Progenitor cell of endocrine pancreas (in vitro differentiated cells): ENCODE results near the gene TMA7B. TPM values are rescaled to one million over a fixed set of nuclear protein-coding genes. Genes with fewer than 3 reads are reported as not detected.

ENCODE experiments used
- DNase-seq: peaks from one replicate; pipeline ENCODE4 v3.0.0; 2021; ENCODE audit warnings: low spot score; ENCODE audit not compliant: unreplicated experiment
- H3K27ac Mint-ChIP-seq: 2 replicates; pipeline ENCODE4 v1.8.0; 2021; ENCODE audit warnings: mild to moderate bottlenecking, moderate library complexity, mixed read lengths
- H3K27me3 Mint-ChIP-seq: 2 replicates; pipeline ENCODE4 v1.8.0; 2021; ENCODE audit warnings: mixed read lengths
- H3K36me3 Mint-ChIP-seq: 2 replicates; pipeline ENCODE4 v1.8.0; 2022; ENCODE audit warnings: mixed read lengths; ENCODE audit not compliant: insufficient read depth
- H3K4me1 Mint-ChIP-seq: 2 replicates; pipeline ENCODE4 v1.8.0; 2021; ENCODE audit warnings: low read depth, mixed read lengths
- H3K4me3 Mint-ChIP-seq: 2 replicates; pipeline ENCODE4 v1.8.0; 2021; ENCODE audit warnings: low read depth, mild to moderate bottlenecking, moderate library complexity, mixed read lengths
- H3K9me3 Mint-ChIP-seq: 2 replicates; pipeline ENCODE4 v1.8.0; 2021; ENCODE audit warnings: low read depth, mixed read lengths
- CTCF ChIP-seq: fragments of 200-600 bp; sonication (generic); IDR thresholded peaks from one replicate; pipeline ENCODE4 v1.5.0; 2021; ENCODE audit warnings: antibody characterized with exemption, mild to moderate bottlenecking; ENCODE audit not compliant: unreplicated experiment
- total RNA-seq: library from RNA; stranded (reverse); gene quantifications from 2 replicates; pipeline ENCODE4 v1.2.1, GENCODE V29; 2021

TMA7B gene
- total RNA-seq, 1 donor from 2014 or later = not detected

GRCh38 chr22:39938509-39939111, 21.6 kb upstream of the TMA7B start:
- Mint-ChIP-seq H3K4me1 (peaks cover 13% of the 10 kb centered on the region), H3K27me3 (peaks cover 28% of the 10 kb centered on the region), H3K4me3 (no peak overlapping the region), H3K27ac (no peak overlapping the region), H3K36me3 (no peaks in the 10 kb centered on the region), H3K9me3 (no peaks in the 10 kb centered on the region)
- no peak for DNase-seq
- no peak for TF ChIP-seq CTCF

GRCh38 chr22:39939830-39940229, 20.4 kb upstream of the TMA7B start:
- Mint-ChIP-seq H3K27me3 (peaks cover 22% of the 10 kb centered on the region), H3K4me3 (no peak overlapping the region), H3K9me3 (no peaks in the 10 kb centered on the region), H3K36me3 (no peaks in the 10 kb centered on the region), H3K4me1 (peaks cover 19% of the 10 kb centered on the region), H3K27ac (no peak overlapping the region)
- DNase-seq = no peak
- TF ChIP-seq CTCF = no peak

- Mint-ChIP-seq H3K4me3 (no peak overlapping the region), H3K27me3 (peaks cover 18% of the 10 kb centered on the region), H3K9me3 (no peaks in the 10 kb centered on the region), H3K36me3 (no peaks in the 10 kb centered on the region), H3K4me1 (peaks cover 17% of the 10 kb centered on the region), H3K27ac (no peak overlapping the region)
- TF ChIP-seq CTCF = no peak
- DNase-seq = no peak
Observed at GRCh38 chr22:39940757-39941305, 19.4 kb upstream of the TMA7B start.

- Mint-ChIP-seq H3K4me3 (no peak overlapping the region), H3K27ac (no peak overlapping the region), H3K9me3 (no peaks in the 10 kb centered on the region), H3K4me1 (peaks cover 17% of the 10 kb centered on the region), H3K27me3 (peaks cover 13% of the 10 kb centered on the region), H3K36me3 (no peaks in the 10 kb centered on the region)
- no peak for DNase-seq
- TF ChIP-seq CTCF = no peak
Observed at GRCh38 chr22:39941601-39942000, 18.6 kb upstream of the TMA7B start.

GRCh38 chr22:39942439-39943230, 17.6 kb upstream of the TMA7B start:
- no peaks in the 10 kb centered on the region for H3K36me3 Mint-ChIP-seq
- no peaks in the 10 kb centered on the region for H3K9me3 Mint-ChIP-seq
- TF ChIP-seq CTCF = no peak
- peaks cover 25% of the 10 kb centered on the region for H3K4me1 Mint-ChIP-seq
- no peak for DNase-seq
- peaks cover 2% of the 10 kb centered on the region for H3K27me3 Mint-ChIP-seq
- no peak overlapping the region for H3K27ac Mint-ChIP-seq
- H3K4me3 Mint-ChIP-seq = no peak overlapping the region
